Panc1 (cell line): ENCODE data around the gene ZNF282. TPM values are rescaled to one million over a fixed set of nuclear protein-coding genes. Genes with fewer than 3 reads are reported as not detected.

ENCODE experiments used
- ATAC-seq: fragments of 200-7000 bp; cut with Tn5 transposase; 2 replicates; pipeline ENCODE4 v1.9.1; 2020; ENCODE audit warnings: mild to moderate bottlenecking, moderate library complexity
- BruUV-seq: library from RNA; stranded (reverse); fragments of 400-500 nt; replicated peaks from 2 replicates; lab custom pipeline; 2021; lab: Mats Ljungman, UMichigan
- CTCF ChIA-PET: fragments of 300-600 bp; sonication (Branson Sonifier 250); formaldehyde crosslinking; loops from one replicate; lab custom pipeline; 2022; ENCODE audit warnings: antibody characterized with exemption; lab: Charles Lee
- POLR2A ChIA-PET: fragments of 300-600 bp; sonication (Branson Sonifier 250); formaldehyde crosslinking; loops from one replicate; lab custom pipeline; 2022; ENCODE audit warnings: antibody characterized with exemption; lab: Charles Lee
- DNase-seq: peaks from one replicate; pipeline ENCODE4 v3.0.0-alpha.2; 2010; ENCODE audit warnings: low read depth, low spot score
- H3K27ac ChIP-seq: 2 replicates; pipeline ENCODE4 v1.5.1; 2011; ENCODE audit warnings: mild to moderate bottlenecking, low read length, inconsistent platforms
- H3K27me3 ChIP-seq: fragments of 200-500 bp; sonication (Bioruptor generic); 2 replicates; pipeline ENCODE4 v1.6.0; 2014; ENCODE audit warnings: low read length, inconsistent platforms; ENCODE audit not compliant: control insufficient read depth, insufficient read depth
- H3K36me3 ChIP-seq: fragments of 200-500 bp; sonication (Bioruptor generic); 2 replicates; pipeline ENCODE4 v1.5.1; 2014; ENCODE audit warnings: inconsistent platforms, mild to moderate bottlenecking, low read length, moderate library complexity; ENCODE audit not compliant: control insufficient read depth, insufficient read depth
- H3K4me1 ChIP-seq: 2 replicates; pipeline ENCODE4 v1.5.1; 2011; ENCODE audit warnings: inconsistent platforms, mild to moderate bottlenecking, low read length, moderate library complexity; ENCODE audit not compliant: control insufficient read depth, insufficient read depth
- H3K4me3 ChIP-seq, 2 experiments: 2 replicates each; pipeline ENCODE4 v1.5.1; 2011 to 2012; ENCODE audit warnings: low read depth in 2 of 2, low read length in 2 of 2, mild to moderate bottlenecking in 2 of 2, inconsistent platforms in 1 of 2, moderate library complexity in 1 of 2
- H3K9me3 ChIP-seq: fragments of 200-500 bp; sonication (Bioruptor generic); 2 replicates; pipeline ENCODE4 v1.5.1; 2014; ENCODE audit warnings: low read depth, mild to moderate bottlenecking, inconsistent platforms, low read length, moderate library complexity; ENCODE audit not compliant: control insufficient read depth, insufficient read depth
- POLR2AphosphoS5 ChIP-seq: IDR thresholded peaks from 2 replicates; pipeline ENCODE4 v1.6.1; 2012; ENCODE audit warnings: mild to moderate bottlenecking, low read depth, low read length, moderate library complexity
- REST ChIP-seq, 2 experiments: IDR thresholded peaks; 2 replicates each; pipeline ENCODE4 v1.6.1; 2011 to 2012; ENCODE audit warnings: low read depth in 2 of 2, control low read depth in 1 of 2, low read length in 1 of 2, mild to moderate bottlenecking in 1 of 2, moderate library complexity in 1 of 2; ENCODE audit not compliant: insufficient read depth in 1 of 2
- SIN3A ChIP-seq: IDR thresholded peaks from 2 replicates; pipeline ENCODE4 v1.6.1; 2012; ENCODE audit warnings: low read depth, mild to moderate bottlenecking, low read length, moderate library complexity, borderline replicate concordance; ENCODE audit not compliant: insufficient read depth
- TCF7L2 ChIP-seq: IDR thresholded peaks from 2 replicates; pipeline ENCODE4 v1.6.1; 2011; ENCODE audit warnings: mild to moderate bottlenecking, low read depth, low read length, inconsistent platforms
- in situ Hi-C: cut with HindIII; loops from 2 replicates; pipeline ENCODE4 v1.10.0; 2016; ENCODE audit warnings: low sequenced_read_pairs, low pct_unique_long_range_greater_than_20kb
- intact Hi-C: fragments of 100-400 bp; cut with micrococcal nuclease; formaldehyde crosslinking; loops from one replicate; pipeline ENCODE4 v1.10.0; 2022; ENCODE audit not compliant: unreplicated experiment
- total RNA-seq: library from RNA; stranded (reverse); gene quantifications from one replicate; pipeline ENCODE4 v1.2.1, GENCODE V29; 2021; ENCODE audit not compliant: unreplicated experiment
- TF ChIP-seq, protein P1 (sequence below): fragments of 450-650 bp; IDR thresholded peaks from 2 replicates; pipeline ENCODE4 v1.5.1; 2017; ENCODE audit warnings: mild to moderate bottlenecking

The ZNF282 gene
- total RNA-seq, 1 experiment from 2014 or later = 31.6 TPM

GRCh38 chr7:149205690-149206381 lies 10.5 kb downstream of the ZNF282 start:
- H3K27ac ChIP-seq = no peak overlapping the region
- no peaks in the 10 kb centered on the region for H3K9me3 ChIP-seq
- intact Hi-C loops (no loop called here), in situ Hi-C loops (no loop called here)
- H3K27me3 ChIP-seq = no peaks in the 10 kb centered on the region
- DNase-seq (no peak), ATAC-seq (no peak)
- H3K4me3 ChIP-seq = no peak overlapping the region
- TF ChIP-seq SIN3A (no peak), REST (IDR thresholded peaks at IDR 0.05; ENCODE audit: insufficient read depth in 1 of 2, low read depth in 2 of 2, low read length in 1 of 2) (no peak), POLR2AphosphoS5 (no peak)
- CTCF ChIA-PET = no interaction called here
- H3K4me1 ChIP-seq = no peaks in the 10 kb centered on the region
- peaks cover 16% of the 10 kb centered on the region for H3K36me3 ChIP-seq
- POLR2A ChIA-PET = no interaction called here
- BruUV-seq = no TSS peak

DNA sequence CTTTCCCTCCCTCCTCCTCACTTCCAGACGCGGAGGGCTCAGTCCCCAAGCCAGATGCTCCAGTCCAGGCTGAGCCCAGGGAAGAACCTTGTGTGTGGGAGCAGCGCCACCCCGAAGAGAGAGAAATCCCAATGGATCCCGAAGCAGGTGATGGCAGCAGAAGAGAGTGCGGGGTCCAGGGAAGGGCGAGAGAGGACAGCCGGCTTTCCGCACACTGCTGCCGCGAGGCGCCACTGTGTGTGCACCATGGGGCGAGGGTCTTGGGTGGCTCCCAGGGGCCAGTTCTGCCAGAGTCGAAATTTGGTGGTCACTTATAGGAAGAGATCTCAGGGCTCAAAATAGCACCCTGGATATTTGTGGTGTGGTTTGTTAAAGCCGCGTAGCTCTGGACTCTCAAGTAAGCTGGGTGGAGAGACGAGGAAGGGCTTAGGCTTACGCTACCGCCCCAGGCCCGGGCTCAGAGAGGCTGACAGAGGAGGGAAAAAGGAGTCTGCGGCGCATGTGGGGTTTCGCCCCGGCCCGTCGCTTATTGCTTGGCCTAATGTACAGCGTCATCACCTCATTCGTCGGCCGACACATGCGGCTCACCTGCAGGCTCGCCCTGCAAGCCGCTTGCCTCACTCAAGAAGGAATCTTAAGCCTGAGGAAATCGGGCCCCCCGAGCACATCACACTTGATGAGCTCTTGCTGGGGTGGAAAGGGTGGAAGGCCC lies 12.1 kb downstream of the ZNF282 start:
- Histone ChIP-seq H3K27me3 (no peaks in the 10 kb centered on the region), H3K27ac (no peak overlapping the region), H3K9me3 (no peaks in the 10 kb centered on the region), H3K4me1 (no peaks in the 10 kb centered on the region), H3K36me3 (peaks cover 21% of the 10 kb centered on the region), H3K4me3 (no peak overlapping the region)
- no peak for DNase-seq
- no peak for TF ChIP-seq TCF7L2
- TF ChIP-seq, protein P1, sequence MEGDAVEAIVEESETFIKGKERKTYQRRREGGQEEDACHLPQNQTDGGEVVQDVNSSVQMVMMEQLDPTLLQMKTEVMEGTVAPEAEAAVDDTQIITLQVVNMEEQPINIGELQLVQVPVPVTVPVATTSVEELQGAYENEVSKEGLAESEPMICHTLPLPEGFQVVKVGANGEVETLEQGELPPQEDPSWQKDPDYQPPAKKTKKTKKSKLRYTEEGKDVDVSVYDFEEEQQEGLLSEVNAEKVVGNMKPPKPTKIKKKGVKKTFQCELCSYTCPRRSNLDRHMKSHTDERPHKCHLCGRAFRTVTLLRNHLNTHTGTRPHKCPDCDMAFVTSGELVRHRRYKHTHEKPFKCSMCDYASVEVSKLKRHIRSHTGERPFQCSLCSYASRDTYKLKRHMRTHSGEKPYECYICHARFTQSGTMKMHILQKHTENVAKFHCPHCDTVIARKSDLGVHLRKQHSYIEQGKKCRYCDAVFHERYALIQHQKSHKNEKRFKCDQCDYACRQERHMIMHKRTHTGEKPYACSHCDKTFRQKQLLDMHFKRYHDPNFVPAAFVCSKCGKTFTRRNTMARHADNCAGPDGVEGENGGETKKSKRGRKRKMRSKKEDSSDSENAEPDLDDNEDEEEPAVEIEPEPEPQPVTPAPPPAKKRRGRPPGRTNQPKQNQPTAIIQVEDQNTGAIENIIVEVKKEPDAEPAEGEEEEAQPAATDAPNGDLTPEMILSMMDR = no peak
- TF ChIP-seq REST (IDR thresholded peaks at IDR 0.05; ENCODE audit: insufficient read depth in 1 of 2, low read depth in 2 of 2, low read length in 1 of 2) = no peak
- TF ChIP-seq SIN3A = no peak
- TF ChIP-seq POLR2AphosphoS5 = no peak
- POLR2A ChIA-PET = no interaction called here
- ATAC-seq = no peak
- intact Hi-C loops = no loop called here
- BruUV-seq = no TSS peak
- CTCF ChIA-PET = no interaction called here
- in situ Hi-C loops = no loop called here
